Stimulated activated CD8-positive, alpha-beta memory T cell treated with anti-CD3 and anti-CD28 coated beads, Interleukin-2, amount 100 ng/mL, for 48 hours (primary cell): Measurements from ENCODE around the gene PARS2.

Experiments
- DNase-seq, 2 donors: peaks; one replicate each; pipeline ENCODE4 v3.0.0-alpha.2; 2020; ENCODE audit warnings: low read depth in 2 of 2

PARS2 gene

GRCh38 chr1:54764133-54764921 lies at the start of gene PARS2:
PARS2 (minus strand) TSS chr1:54764523; CDS start chr1:54759161, 5,362 bp downstream.
- DNase-seq: peak; percentile 97 to 98

GRCh38 chr1:54814126-54814498 lies 49.8 kb upstream of the PARS2 start:
- no peak for DNase-seq

GRCh38 chr1:54813485-54814125 lies 49.3 kb upstream of the PARS2 start:
- DNase-seq: no peak

GRCh38 chr1:54812801-54813484 lies 48.6 kb upstream of the PARS2 start:
- no peak for DNase-seq

- no peak for DNase-seq
These were observed 47.7 kb upstream of the PARS2 start for GRCh38 chr1:54811739-54812655.

- DNase-seq: no peak
These were observed 46.7 kb upstream of the PARS2 start for GRCh38 chr1:54811066-54811465.

- DNase-seq: peak; percentile 53 to 58
These were observed 46.0 kb upstream of the PARS2 start for GRCh38 chr1:54810153-54810942.

GRCh38 chr1:54809496-54810074 lies 45.3 kb upstream of the PARS2 start:
- no peak for DNase-seq

GRCh38 chr1:54808443-54809207 lies 44.3 kb upstream of the PARS2 start:
- DNase-seq: no peak

GRCh38 chr1:54807756-54808155 lies 43.4 kb upstream of the PARS2 start:
- DNase-seq: no peak

- no peak for DNase-seq
These were observed 42.7 kb upstream of the PARS2 start for GRCh38 chr1:54806931-54807611.

- DNase-seq: no peak
These were observed 41.7 kb upstream of the PARS2 start for GRCh38 chr1:54805981-54806381.

- no peak for DNase-seq
These were observed 41.1 kb upstream of the PARS2 start for GRCh38 chr1:54805466-54805865.

- no peak for DNase-seq
These were observed 40.3 kb upstream of the PARS2 start for GRCh38 chr1:54804471-54805132.

GRCh38 chr1:54803761-54804470 lies 39.6 kb upstream of the PARS2 start:
- DNase-seq: no peak

- peak; percentile 56 to 58 for DNase-seq
These were observed 36.8 kb upstream of the PARS2 start, which contains the start of gene TTC22 for GRCh38 chr1:54800899-54801759. TTC22 (minus strand) TSS chr1:54801323; CDS start chr1:54801163, 160 bp downstream.
